HG02571 (cell line): Measurements from ENCODE around the gene DAB1.

Experiments used
- ATAC-seq: cut with Tn5 transposase; IDR thresholded peaks from one replicate; pipeline ENCODE4 v1.9.1; 2021; ENCODE audit warnings: mild to moderate bottlenecking, moderate library complexity; ENCODE audit not compliant: unreplicated experiment

Gene DAB1

DNA sequence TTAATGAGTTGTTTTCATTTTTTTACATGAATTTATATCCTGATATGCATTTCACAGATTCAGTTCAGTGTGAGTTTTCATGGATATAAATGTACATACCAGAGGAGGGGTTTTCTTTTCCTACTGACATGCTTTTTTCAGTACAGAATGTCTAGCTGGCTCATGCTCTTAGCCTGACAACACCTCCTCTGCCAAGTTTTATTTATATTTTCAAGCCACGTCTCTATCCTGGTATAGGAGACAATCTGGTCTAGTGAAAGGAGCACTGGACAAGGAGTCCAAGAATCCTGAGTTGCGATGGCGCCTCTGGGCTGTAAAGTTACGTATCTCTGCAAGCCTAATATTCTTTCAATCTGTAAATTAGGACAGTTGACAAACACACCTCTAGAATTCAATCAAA, 4.9 kb downstream of the DAB1 start:
- ATAC-seq: no peak

- no peak for ATAC-seq
Observed at GRCh38 chr1:57411262-57411661, 12.6 kb downstream of the DAB1 start.

DNA sequence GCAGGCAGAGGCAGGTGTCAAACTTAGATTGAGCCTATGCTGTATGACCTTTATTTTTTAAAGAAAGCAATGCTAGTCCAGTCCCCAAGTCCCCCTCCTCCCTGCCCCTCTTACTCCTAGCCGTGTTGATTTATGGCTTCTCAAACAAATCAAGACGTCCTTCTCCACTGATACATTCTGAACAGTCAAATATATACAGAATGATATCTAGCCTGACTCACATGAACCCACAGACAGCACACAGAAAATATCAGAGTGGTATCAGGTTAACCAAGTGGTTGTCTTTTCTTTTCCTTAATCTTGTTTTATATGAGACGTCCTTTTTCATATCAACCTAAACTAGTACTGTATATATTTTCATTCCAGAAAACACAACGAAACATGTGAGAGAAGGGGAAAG, 13.4 kb downstream of the DAB1 start:
- no peak for ATAC-seq

GRCh38 chr1:57407928-57408327, 15.9 kb downstream of the DAB1 start:
- ATAC-seq: no peak

DNA sequence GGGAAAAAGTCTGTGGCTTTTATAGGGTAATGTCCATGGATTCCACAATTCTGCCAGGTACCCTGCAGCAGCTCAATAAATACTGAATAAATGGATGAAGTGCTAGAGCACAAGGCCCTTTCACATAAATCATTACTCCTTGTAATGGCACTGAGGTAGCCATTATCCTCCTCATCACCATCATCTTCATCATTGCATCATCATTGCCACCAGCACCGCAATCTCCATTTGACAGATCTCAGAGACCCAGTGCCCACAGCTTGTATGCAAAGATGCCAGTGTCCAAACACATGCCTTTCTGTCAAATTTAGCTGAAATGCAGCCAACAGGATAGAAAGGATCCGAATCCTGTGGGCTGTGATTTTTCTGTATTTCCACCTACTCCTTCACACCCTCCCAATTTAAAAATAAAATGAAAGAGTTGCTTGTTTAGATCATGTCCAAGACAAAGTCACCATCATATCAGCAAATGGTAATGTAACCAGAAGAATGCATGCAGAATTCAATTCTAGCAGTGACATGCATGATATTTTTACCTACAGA, 17.4 kb downstream of the DAB1 start:
- ATAC-seq: no peak

DNA sequence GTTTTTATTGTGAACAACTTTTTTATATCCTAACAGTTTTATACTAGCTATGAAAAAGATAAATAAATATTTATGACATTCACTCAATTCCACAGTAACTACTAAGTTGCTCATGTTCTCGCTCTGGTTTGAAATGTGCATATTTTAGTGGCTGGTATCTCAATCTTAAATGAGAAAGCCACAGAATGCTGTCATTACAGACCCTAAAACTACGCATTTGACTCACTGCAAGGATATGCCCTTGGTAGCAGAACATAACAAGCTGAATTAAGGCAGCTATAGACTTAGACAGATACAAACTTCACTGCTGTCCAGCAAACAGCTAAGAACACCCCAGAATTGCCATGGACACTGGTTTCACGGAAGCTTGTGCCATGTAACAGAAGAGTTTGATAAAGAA, 19.0 kb downstream of the DAB1 start:
- no peak for ATAC-seq

GRCh38 chr1:57403201-57403600, 20.7 kb downstream of the DAB1 start:
- ATAC-seq: no peak

DNA sequence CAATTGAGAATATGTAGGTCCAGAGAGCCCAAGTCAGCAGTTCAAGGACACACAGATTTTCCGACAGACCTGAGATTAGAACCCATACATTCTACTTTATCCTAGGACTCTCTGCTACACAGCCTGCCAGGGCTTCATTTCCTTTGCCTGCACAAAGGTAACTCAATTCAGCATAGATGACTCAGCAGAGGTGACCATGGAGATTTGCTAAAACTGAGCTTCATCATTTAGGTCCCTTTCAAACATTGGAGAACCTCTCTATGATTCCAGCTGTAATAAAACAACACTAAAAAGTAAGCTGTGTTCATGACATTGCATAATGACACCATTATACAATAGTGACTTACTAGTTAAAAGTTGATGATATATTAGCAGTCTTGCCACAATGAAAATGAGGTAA, 22.2 kb downstream of the DAB1 start:
- ATAC-seq: no peak

DNA sequence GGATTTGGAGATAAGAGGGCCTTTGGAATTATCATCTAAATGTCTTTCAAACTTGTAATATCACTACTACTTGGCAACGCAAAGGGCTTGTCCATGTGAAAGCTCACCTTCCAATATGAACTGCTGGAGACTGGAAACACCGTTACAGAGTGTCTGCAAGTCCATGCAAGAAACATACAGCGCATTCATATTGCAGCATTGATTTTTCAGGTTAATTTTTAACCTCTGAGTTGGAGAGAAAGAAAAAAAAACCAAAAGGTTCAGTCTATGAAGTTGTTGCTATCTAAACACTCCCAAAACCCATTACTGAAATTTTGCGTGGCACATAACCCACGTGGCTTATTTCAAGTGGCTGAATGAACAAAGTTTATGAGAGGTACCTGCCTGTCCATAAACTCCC, 23.8 kb downstream of the DAB1 start:
- ATAC-seq: no peak

DNA sequence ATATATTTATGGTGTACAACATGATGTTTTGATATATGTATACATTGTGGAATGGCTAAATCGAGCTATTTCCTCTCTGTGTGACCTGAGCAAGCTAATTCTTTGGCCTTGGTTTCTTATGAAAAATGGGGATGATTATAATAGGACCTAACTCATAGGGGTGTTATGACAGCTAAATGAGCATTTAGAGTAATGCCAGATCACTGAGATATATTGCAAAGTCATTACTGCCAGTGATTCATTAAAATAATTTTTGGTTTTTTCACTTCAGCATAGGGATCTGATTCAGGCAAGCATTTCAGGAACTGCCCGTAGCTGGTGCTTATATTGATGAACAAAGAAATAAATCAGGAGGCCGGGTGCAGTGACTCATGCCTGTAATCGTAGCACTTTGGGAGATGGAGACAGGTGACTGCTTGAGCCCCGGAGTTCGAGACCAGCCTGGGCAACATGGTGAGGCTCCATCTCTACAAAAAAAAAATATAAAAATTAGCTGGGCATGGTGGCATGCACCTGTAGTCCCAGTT, 30.7 kb downstream of the DAB1 start:
- ATAC-seq: no peak

- ATAC-seq: no peak
Observed at GRCh38 chr1:57385336-57385735, 38.5 kb downstream of the DAB1 start.

GRCh38 chr1:57384901-57385300, 39.0 kb downstream of the DAB1 start:
- ATAC-seq: no peak

- no peak for ATAC-seq
Observed at GRCh38 chr1:57384284-57384683, 39.6 kb downstream of the DAB1 start.

- no peak for ATAC-seq
Observed at GRCh38 chr1:57381871-57382270, 42.0 kb downstream of the DAB1 start.

- ATAC-seq: no peak
Observed at GRCh38 chr1:57381426-57381825, 42.4 kb downstream of the DAB1 start.

- no peak for ATAC-seq
Observed at GRCh38 chr1:57380923-57381322, 42.9 kb downstream of the DAB1 start.

DNA sequence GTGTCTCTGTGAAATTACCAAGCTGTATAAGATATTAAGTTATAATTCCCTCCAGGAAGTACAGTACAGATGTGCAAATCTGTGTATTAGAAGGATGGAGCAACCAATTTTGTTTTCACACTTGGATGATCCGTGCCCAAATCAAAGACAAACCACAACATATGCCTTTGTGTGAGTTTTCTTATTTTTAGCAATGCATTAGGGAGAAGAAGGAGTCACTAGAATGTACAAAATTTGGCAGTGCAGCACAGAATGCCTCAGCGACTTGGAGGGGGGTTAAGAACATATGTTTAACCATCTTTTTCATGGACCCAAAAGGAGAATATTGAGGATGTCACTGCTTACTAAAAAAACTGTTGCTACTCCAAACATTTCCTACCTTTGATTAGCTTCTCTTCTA, 45.3 kb downstream of the DAB1 start:
- ATAC-seq: no peak

DNA sequence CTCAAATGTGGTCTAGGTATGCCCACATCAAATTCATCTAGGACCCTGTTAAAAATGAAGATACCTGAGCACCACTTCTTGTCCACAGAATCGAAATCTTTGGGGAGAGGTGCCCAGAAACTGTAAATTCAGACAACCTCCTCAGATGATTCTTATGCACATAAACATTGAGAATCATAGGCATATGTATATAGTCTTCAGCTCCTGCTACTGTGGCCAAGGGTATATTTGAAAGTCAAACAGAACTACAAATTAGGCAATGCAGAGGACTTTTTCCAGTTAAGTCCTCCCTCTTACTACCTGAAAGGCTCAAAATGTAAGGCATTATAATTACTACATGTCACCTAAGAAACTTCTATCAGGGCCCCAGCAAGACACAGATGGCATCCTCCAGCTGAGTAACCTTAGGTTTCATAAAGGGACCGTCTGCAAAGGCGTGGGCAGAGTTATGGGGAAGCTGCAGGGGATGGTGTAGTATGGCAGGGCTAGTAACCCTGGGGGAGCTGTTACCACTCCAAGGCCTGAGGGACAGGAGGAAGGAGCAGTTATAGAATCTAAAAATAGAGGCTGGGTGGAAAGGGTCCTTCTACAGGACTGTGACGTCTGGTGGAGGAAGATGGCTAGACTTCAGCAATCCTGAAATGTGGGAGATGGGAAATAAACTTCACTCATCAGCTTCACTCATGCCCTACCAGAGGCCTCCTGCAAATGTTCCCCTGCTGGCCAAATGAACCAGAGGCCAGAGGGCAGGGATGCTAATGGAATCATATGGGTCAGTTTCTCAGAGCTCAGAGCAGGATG, 46.3 kb downstream of the DAB1 start:
- no peak for ATAC-seq

- ATAC-seq: no peak
Observed at GRCh38 chr1:57376041-57376440, 47.8 kb downstream of the DAB1 start.

- ATAC-seq: no peak
Observed at GRCh38 chr1:57369889-57370288, 54.0 kb downstream of the DAB1 start.

GRCh38 chr1:57367945-57368344, 55.9 kb downstream of the DAB1 start:
- ATAC-seq: no peak

- ATAC-seq: no peak
Observed at GRCh38 chr1:57363643-57364042, 60.2 kb downstream of the DAB1 start.

- no peak for ATAC-seq
Observed at GRCh38 chr1:57363165-57363564, 60.7 kb downstream of the DAB1 start.
